ENCODE data around the gene PTPN14.
"Not testable (repeated sequence)": the region's sequence is repeated elsewhere in the genome, so short reads cannot be mapped to it uniquely, and the experiment has no call there.

PTPN14 gene

GRCh38 chr1:214394569-214394968 lies 156.8 kb downstream of the PTPN14 start:
- DNase-seq (ENCODE audit: low spot score) = not testable (repeated sequence)

- no peak for DNase-seq (ENCODE audit: low spot score)
These were observed 158.3 kb downstream of the PTPN14 start for GRCh38 chr1:214393086-214393485.

DNA sequence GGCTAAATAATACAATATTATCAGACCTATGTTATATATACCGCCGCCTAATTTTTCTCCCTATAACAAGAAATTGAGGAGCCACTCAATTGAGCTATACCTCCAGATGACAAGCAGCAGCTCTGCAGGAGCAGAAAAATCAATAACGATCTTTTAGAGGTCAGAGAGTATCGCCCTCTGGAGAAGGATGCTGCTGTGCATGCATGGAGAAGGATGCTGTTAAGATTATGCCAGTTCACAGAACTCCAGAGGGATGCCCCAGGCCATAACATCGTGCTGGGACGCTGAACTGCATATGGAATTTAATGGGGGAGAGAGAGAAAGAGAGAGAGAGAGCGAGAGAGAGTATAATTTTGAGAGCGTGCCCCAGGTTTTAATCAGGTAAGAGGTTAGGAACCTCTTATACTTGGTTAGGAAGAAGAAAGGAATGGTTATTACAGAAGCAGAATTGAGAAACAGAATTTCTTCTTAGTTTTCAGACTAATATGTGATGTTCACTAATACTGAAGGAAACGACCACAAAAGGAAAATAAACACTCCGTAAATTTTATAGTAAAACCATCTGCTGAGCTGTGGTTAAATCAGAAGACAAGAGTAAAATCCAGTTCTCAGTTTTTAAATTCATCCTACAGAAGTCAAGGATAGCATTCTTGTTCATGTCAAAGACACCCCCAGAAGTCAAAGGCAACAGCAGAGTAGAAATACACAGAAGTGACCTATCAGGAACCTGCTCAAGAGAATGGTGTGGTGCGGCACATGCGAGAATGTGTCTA lies 159.3 kb downstream of the PTPN14 start:
- DNase-seq (ENCODE audit: low spot score) = no peak

- no peak for DNase-seq (ENCODE audit: low spot score)
These were observed 161.7 kb downstream of the PTPN14 start for GRCh38 chr1:214389734-214390133.

- no peak for DNase-seq (ENCODE audit: low spot score)
These were observed 164.7 kb downstream of the PTPN14 start for GRCh38 chr1:214386747-214387146.

DNA sequence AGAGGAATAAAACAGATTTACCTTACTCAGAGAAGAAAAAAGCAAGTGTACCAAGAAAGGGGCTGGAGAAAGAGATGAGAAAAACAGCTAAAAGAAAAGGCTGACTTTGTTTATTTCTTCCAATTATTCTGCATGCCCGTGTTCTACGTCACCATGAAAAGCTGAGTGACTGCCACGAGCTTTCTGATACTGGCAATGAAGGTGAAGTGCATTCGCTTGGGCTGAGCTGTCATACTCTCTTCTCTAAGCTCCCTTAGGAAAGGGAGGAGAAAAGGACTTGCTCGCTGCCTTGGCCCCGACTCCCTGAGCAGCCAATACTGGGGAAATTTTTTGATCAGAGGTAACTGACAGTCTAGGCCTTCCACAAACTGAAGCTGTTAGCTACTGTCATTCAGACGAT lies 165.1 kb downstream of the PTPN14 start:
- no peak for DNase-seq (ENCODE audit: low spot score)

GRCh38 chr1:214385428-214385827 lies 166.0 kb downstream of the PTPN14 start:
- no peak for DNase-seq (ENCODE audit: low spot score)

- no peak for DNase-seq (ENCODE audit: low spot score)
These were observed 166.9 kb downstream of the PTPN14 start for GRCh38 chr1:214384373-214385079.

- DNase-seq (ENCODE audit: low spot score) = no peak
These were observed 167.7 kb downstream of the PTPN14 start for GRCh38 chr1:214383381-214384372.

GRCh38 chr1:214380986-214381695 lies 170.3 kb downstream of the PTPN14 start:
- DNase-seq (ENCODE audit: low spot score) = no peak

DNA sequence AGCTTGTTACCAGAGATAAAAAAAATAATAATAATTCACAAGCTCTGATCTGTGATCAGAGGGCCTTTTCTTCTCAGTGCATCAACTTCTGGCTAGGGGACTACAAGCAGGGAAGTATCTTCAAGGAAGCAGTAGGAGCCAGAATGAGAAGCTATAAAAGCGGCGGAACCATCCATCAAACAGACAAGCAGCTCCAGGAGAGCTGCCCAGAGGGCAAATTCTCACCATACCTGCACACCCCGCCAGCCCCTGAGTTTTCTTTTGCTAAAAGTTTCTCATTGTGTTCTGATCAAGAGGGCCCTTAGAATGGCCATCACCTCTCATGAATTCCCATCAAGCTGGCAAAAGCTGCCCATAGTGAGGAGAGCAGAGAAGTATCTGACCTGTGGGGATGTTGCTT lies 171.0 kb downstream of the PTPN14 start:
- no peak for DNase-seq (ENCODE audit: low spot score)

DNA sequence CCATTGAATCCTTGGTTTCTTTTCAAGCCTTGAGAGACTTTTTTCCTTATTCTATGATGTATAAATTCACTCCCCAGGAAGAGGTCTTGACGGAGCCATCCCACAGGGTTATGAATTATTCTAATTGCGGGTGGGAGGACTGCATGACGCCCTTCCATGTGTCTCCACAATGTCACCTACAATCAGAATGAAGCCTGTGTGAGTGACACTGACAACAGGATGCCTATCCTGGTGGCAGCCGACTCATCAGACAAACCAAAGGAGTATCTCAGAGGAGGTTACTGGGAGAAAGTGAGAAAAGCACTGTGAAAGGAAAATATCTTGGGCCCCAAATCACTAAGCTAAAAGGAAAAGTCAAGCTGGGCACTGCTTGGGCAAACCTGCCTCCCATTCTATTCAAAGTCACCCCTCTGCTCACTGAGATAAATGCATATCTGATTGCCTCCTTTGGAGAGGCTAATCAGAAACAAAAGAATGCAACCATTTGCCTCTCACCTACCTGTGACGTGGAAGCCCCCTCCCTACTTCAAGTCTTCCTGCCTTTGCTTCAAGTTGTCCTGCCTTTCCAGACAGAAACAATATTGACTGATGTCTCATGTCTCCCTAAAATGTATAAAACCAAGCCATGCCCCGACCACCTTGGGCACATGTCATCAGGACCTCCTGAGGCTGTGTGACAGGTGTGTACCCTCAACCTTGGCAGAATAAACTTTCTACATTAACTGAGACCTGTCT lies 172.0 kb downstream of the PTPN14 start:
- no peak for DNase-seq (ENCODE audit: low spot score)

- no peak for DNase-seq (ENCODE audit: low spot score)
These were observed 172.9 kb downstream of the PTPN14 start for GRCh38 chr1:214378492-214378891.

DNA sequence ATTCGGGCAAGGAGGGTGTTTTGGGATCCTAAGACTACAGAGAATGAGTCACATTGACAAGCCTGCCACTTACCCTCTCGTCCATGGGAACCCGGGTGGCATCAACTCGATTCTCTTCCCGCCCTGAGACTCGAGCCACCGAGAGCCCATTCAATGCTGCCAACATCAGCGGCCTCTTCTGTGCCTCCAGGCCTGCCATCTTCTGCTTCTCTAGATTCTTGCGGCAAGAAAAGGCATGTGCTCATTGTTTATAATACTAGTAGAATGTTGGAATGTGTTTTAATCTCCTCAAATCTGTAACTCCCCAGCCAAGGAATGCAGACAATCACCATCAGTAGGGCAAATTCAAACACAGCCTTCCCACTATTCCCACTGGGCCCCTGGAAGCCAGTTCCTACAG lies 173.5 kb downstream of the PTPN14 start:
- no peak for DNase-seq (ENCODE audit: low spot score)

GRCh38 chr1:214377485-214377884 lies 173.9 kb downstream of the PTPN14 start:
- no peak for DNase-seq (ENCODE audit: low spot score)

DNA sequence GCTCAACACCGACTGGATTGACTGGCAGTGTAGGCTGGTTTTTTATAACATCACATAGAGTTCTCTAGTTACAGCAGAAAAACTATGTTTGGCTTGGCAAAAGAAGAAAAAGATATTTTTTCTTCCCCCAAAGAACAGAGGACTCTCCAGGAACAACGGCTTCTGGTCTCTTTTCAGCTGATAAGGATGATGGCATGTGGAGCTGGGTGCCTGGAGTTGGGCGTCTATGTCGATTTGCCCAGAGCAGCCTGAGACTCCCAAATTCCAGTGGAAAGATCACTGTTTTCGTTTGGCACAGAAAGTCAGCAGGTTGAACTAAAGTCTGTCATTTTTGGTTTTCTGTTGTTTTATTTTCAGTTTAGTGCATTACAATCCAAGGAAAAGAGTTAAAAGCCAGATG lies 179.3 kb downstream of the PTPN14 start:
- DNase-seq (ENCODE audit: low spot score) = no peak

GRCh38 chr1:214370615-214371014 lies 180.8 kb downstream of the PTPN14 start:
- DNase-seq (ENCODE audit: low spot score) = no peak

DNA sequence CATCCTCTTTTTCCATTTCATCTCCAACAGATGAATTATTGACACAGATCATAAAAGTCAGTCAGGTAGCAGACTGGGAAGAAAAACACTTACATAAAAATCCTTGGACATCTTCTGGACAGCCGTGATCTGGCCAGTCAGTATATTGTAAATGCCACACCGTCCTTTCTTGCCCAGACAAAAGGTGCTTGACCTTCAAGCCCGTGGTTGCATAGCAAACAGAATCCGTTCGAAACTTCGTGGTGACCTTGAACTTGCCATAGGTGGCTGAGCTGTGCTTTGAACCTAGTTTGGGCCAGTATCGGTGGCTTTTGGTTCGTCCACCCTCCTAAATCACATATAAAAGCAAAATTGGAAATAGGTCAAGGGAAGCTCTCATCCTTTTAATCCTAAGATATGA lies 182.0 kb downstream of the PTPN14 start:
- DNase-seq (ENCODE audit: low spot score) = no peak

- DNase-seq (ENCODE audit: low spot score) = no peak
These were observed 183.6 kb downstream of the PTPN14 start for GRCh38 chr1:214367841-214368240.

GRCh38 chr1:214364786-214365295 lies 186.6 kb downstream of the PTPN14 start:
- DNase-seq (ENCODE audit: low spot score) = no peak

DNA sequence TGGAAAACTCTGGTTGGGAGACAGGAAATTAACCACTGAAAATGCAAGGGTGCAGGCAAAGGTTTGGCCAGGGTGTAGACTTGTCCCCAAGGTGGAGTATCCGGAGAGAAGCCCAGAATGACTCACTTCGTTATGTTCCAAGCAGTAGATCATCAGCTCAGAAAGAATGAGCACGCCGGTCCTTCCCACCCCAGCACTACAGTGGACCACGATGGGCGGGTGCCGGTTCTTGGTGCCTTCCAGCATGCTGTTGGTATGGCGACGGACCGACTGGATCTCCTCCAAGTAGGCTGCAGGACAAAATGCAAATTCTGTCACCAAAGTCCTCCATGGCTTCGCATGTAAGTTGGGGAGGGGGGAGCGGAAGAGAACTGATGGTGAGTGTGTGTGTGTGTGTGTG lies 187.0 kb downstream of the PTPN14 start:
- DNase-seq (ENCODE audit: low spot score) = no peak
